Measurements from ENCODE around the gene KPNA5. TPM values are rescaled to one million over a fixed set of nuclear protein-coding genes. Genes with fewer than 3 reads are reported as not detected.

The KPNA5 gene
- total and polyA plus RNA-seq, 9 of the 15 experiments (the other 6 are each of a cell fraction or from before 2014, with no cell fraction given) = 3.2 to 10.3 (median 6.5) TPM

GRCh38 chr6:116772450-116772849 lies 91.4 kb downstream of the KPNA5 start (continued):
- no peak for TF ChIP-seq TCF7L2 (IDR thresholded peaks at IDR 0.05; ENCODE audit: low read depth, low read length)
- TF ChIP-seq MAFF (IDR thresholded peaks at IDR 0.05; ENCODE audit: low read length) = peak; percentile 27; the same call in 1 of the 2 replicates
- peak; percentile 49; the same call in 1 of the 2 replicates for TF ChIP-seq C11orf30 (IDR thresholded peaks at IDR 0.05; ENCODE audit: low read depth)
- TF ChIP-seq ZNF57 (CRISPR knock-in tag; IDR thresholded peaks at IDR 0.05) = no peak
- no peak for TF ChIP-seq ZNF263 (CRISPR knock-in tag; IDR thresholded peaks at IDR 0.05; ENCODE audit: borderline replicate concordance)

- intact Hi-C loops (cut with micrococcal nuclease) = no loop called here
- ChIA-PET CTCF (ENCODE audit: low intra/inter-chr PET ratio) (no interaction called here), POLR2A (no interaction called here)
- in situ Hi-C loops (cut with MboI) = no loop called here
- Histone ChIP-seq H3K9ac (ENCODE audit: insufficient read depth in 1 of 2, low read depth in 2 of 2, low read length in 2 of 2) (no peak overlapping the region), H3K36me3 (ENCODE audit: control insufficient read depth, insufficient read depth, low read length) (no peaks in the 10 kb centered on the region), H3K27ac (ENCODE audit: extremely low read depth, low read depth, low read length) (no peak overlapping the region), H3K9me1 (ENCODE audit: control insufficient read depth, insufficient read depth, low read length) (no peaks in the 10 kb centered on the region), H3K4me1 (replicated peaks in 1 of 2; ENCODE audit: control insufficient read depth in 2 of 2, insufficient read depth in 2 of 2, low read length in 2 of 2) (no peaks in the 10 kb centered on the region), H3K4me3 (no peak overlapping the region), H2AFZ (ENCODE audit: low read depth, low read length) (no peak overlapping the region), H3K27me3 (ENCODE audit: control insufficient read depth in 2 of 2, insufficient read depth in 2 of 2, low read length in 2 of 2) (no peaks in the 10 kb centered on the region; a peak in 1 of 5 replicates), H3K9me3 (replicated peaks; ENCODE audit: control insufficient read depth, insufficient read depth, low read depth, low read length) (no peaks in the 10 kb centered on the region), H3K79me2 (ENCODE audit: control insufficient read depth, insufficient read depth, low read length) (no peaks in the 10 kb centered on the region), H4K20me1 (replicated peaks; ENCODE audit: control insufficient read depth, insufficient read depth, low read length) (no peaks in the 10 kb centered on the region), H3K4me2 (ENCODE audit: insufficient read depth, low read length) (no peak overlapping the region)
- DNase-seq (ENCODE audit: extremely low read depth in 1 of 4, low spot score in 3 of 4) (no peak), ATAC-seq (no peak), FAIRE-seq (no peak)
- no TSS peak for BruUV-seq (replicated peaks)
- 0% methylated on average over 1 of the region's 1 CpG for whole genome bisulfite sequencing (ENCODE audit: insufficient coverage, low coverage, missing lambda C conversion rate)
- TF ChIP-seq ZNF609 (CRISPR knock-in tag; IDR thresholded peaks at IDR 0.05; ENCODE audit: borderline replicate concordance) (no peak), CREM (IDR thresholded peaks at IDR 0.05; ENCODE audit: low read depth) (no peak), NFE2 (IDR thresholded peaks at IDR 0.05; ENCODE audit: low read depth) (no peak), POLR3G (IDR thresholded peaks at IDR 0.05; ENCODE audit: extremely low read depth, insufficient read length, insufficient replicate concordance) (no peak), ZNF436 (CRISPR knock-in tag; IDR thresholded peaks at IDR 0.05) (no peak), ARID2 (IDR thresholded peaks at IDR 0.05) (no peak), RBM22 (IDR thresholded peaks at IDR 0.05; ENCODE audit: low read depth, low read length, poor library complexity, severe bottlenecking) (no peak), MTF1 (CRISPR knock-in tag; IDR thresholded peaks at IDR 0.05; ENCODE audit: borderline replicate concordance) (no peak), BMI1 (IDR thresholded peaks at IDR 0.05; ENCODE audit: low read length) (no peak), ZNF764 (CRISPR knock-in tag; IDR thresholded peaks at IDR 0.05; ENCODE audit: low read depth) (no peak)
Observed at GRCh38 chr6:116773886-116774285, 92.9 kb downstream of the KPNA5 start.
